Keratinocyte (primary cell): ENCODE measurements around the gene AGAP1. TPM values are rescaled to one million over a fixed set of nuclear protein-coding genes. Genes with fewer than 3 reads are reported as not detected.

Experiments
- DNase-seq: peaks from one replicate; pipeline ENCODE4 v3.0.0-alpha.2; 2011; ENCODE audit warnings: low read depth, missing footprints, low spot score
- FAIRE-seq: peaks from 2 replicates; lab custom pipeline; 2011; peaks lifted over from hg19 to GRCh38; lab: Jason Lieb, UNC
- H2AFZ ChIP-seq: 2 replicates; pipeline ENCODE4 v1.6.0; 2012; ENCODE audit warnings: low read length, control low read depth, inconsistent platforms; ENCODE audit not compliant: control insufficient read depth
- H3K27ac ChIP-seq: 2 replicates; pipeline ENCODE4 v1.5.1; 2011; ENCODE audit warnings: low read length; ENCODE audit not compliant: control insufficient read depth, insufficient read depth
- H3K27me3 ChIP-seq: 3 replicates; pipeline ENCODE4 v1.6.0; 2011; ENCODE audit warnings: low read length; ENCODE audit not compliant: control insufficient read depth, insufficient read depth; ENCODE audit errors: extremely low read depth
- H3K36me3 ChIP-seq, 2 experiments: 2 replicates in 1 of 2; 3 replicates in 1 of 2; pipeline ENCODE4 v1.5.1; 2011; ENCODE audit warnings: low read length in 2 of 2, mild to moderate bottlenecking in 1 of 2; ENCODE audit not compliant: control insufficient read depth in 2 of 2, insufficient read depth in 2 of 2; ENCODE audit errors: extremely low read depth in 1 of 2
- H3K4me1 ChIP-seq: 3 replicates; pipeline ENCODE4 v1.5.1; 2011; ENCODE audit warnings: low read length; ENCODE audit not compliant: control insufficient read depth, insufficient read depth; ENCODE audit errors: extremely low read depth
- H3K4me2 ChIP-seq: 3 replicates; pipeline ENCODE4 v1.6.0; 2011; ENCODE audit warnings: low read depth, low read length; ENCODE audit not compliant: control insufficient read depth, insufficient read depth; ENCODE audit errors: extremely low read depth
- H3K4me3 ChIP-seq, 3 experiments: fragments of 200-600 bp in 1 of 3; sonication (generic) in 1 of 3; 2 replicates in 2 of 3; 3 replicates in 1 of 3; pipeline ENCODE4 v1.5.1; 2011 to 2016; ENCODE audit warnings: low read length in 3 of 3, mild to moderate bottlenecking in 3 of 3, control low read depth in 2 of 3, inconsistent platforms in 1 of 3, low read depth in 1 of 3, mixed read lengths in 1 of 3, mixed run types in 1 of 3, moderate library complexity in 1 of 3; ENCODE audit not compliant: control insufficient read depth in 2 of 3, insufficient read depth in 2 of 3; ENCODE audit errors: extremely low read depth in 1 of 3
- H3K79me2 ChIP-seq: 2 replicates; pipeline ENCODE4 v1.6.0; 2012; ENCODE audit warnings: low read length; ENCODE audit not compliant: control insufficient read depth, insufficient read depth
- H3K9ac ChIP-seq: 3 replicates; pipeline ENCODE4 v1.6.0; 2011; ENCODE audit warnings: low read length; ENCODE audit not compliant: control insufficient read depth, insufficient read depth; ENCODE audit errors: extremely low read depth
- H3K9me1 ChIP-seq: 3 replicates; pipeline ENCODE4 v1.6.0; 2011; ENCODE audit warnings: low read length; ENCODE audit not compliant: control insufficient read depth, insufficient read depth; ENCODE audit errors: extremely low read depth
- H3K9me3 ChIP-seq: 2 replicates; pipeline ENCODE4 v1.5.1; 2012; ENCODE audit warnings: low read depth, low read length; ENCODE audit not compliant: control insufficient read depth
- H4K20me1 ChIP-seq: 3 replicates; pipeline ENCODE4 v1.6.0; 2011; ENCODE audit warnings: low read length; ENCODE audit not compliant: control insufficient read depth, insufficient read depth; ENCODE audit errors: extremely low read depth
- EZH2 ChIP-seq: IDR thresholded peaks from one replicate; pipeline ENCODE4 v1.6.1; 2012; ENCODE audit warnings: inconsistent platforms, mild to moderate bottlenecking, low read length, moderate library complexity
- dilution Hi-C: fragments of 300-500 bp; cut with MboI; formaldehyde crosslinking; loops from one replicate; pipeline ENCODE4 v1.7.0; 2020; ENCODE audit warnings: low sequenced_read_pairs; ENCODE audit not compliant: extremely low pct_ligation_motif_present
- polyA plus RNA-seq, 5 experiments: library from polyadenylated mRNA; depleted of rRNA in 3 of 5; stranded (reverse) in 3 of 5; stranded (forward) in 1 of 5; unstranded in 1 of 5; fragments of >200 nt; gene quantifications; 1 replicate in 1 of 5; 2 replicates in 3 of 5; 3 replicates in 1 of 5; pipeline versions ENCODE4 v1.2.1 to v1.2.3, GENCODE V29; 2011 to 2012; ENCODE audit warnings: missing spikeins in 2 of 5, low read depth in 1 of 5, low replicate concordance in 1 of 5
- TF ChIP-seq, protein P1 (sequence below), 3 experiments: IDR thresholded peaks in 1 of 3; conservative IDR thresholded peaks in 1 of 3; optimal IDR thresholded peaks in 1 of 3; 2 replicates in 2 of 3; 3 replicates in 1 of 3; pipeline versions ENCODE3 to v1.5.1; 2011; ENCODE audit warnings: low read length in 3 of 3, mild to moderate bottlenecking in 3 of 3, moderate library complexity in 2 of 3, control low read depth in 1 of 3, inconsistent platforms in 1 of 3; ENCODE audit not compliant: insufficient read depth in 2 of 3; ENCODE audit errors: extremely low read depth in 1 of 3

Gene AGAP1
- polyA plus RNA-seq, 1 donor (not counting 4 experiments of a cell fraction or from before 2014, with no cell fraction given): 12.6 TPM

DNA sequence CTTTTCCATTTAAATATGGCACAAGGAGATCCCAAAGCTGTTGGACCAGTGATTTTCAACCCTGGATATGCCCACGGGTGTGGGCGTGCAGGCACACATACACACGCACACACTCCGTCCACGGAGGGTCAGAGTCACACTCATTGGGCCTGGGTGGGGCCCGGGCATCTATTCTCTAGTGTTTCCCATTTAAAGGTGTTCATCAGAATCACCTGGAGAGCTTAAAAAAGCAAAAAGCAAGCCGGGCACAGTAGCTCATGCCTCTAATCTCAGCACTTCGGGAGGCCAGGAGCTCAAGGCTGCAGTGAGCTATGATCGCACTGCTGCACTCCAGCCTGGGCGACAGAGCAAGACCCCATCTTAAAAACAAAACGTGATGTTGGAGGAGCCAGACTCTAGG, 345.4 kb downstream of the AGAP1 start:
- Histone ChIP-seq H2AFZ (no peak overlapping the region), H3K9me3 (no peaks in the 10 kb centered on the region), H4K20me1 (no peaks in the 10 kb centered on the region), H3K79me2 (no peaks in the 10 kb centered on the region), H3K4me2 (no peak overlapping the region), H3K9ac (no peak overlapping the region), H3K4me3 (no peak overlapping the region), H3K36me3 (no peaks in the 10 kb centered on the region), H3K9me1 (no peaks in the 10 kb centered on the region), H3K27me3 (no peaks in the 10 kb centered on the region), H3K27ac (no peak overlapping the region), H3K4me1 (no peaks in the 10 kb centered on the region)
- FAIRE-seq (no peak), DNase-seq (no peak)
- TF ChIP-seq, protein P1, sequence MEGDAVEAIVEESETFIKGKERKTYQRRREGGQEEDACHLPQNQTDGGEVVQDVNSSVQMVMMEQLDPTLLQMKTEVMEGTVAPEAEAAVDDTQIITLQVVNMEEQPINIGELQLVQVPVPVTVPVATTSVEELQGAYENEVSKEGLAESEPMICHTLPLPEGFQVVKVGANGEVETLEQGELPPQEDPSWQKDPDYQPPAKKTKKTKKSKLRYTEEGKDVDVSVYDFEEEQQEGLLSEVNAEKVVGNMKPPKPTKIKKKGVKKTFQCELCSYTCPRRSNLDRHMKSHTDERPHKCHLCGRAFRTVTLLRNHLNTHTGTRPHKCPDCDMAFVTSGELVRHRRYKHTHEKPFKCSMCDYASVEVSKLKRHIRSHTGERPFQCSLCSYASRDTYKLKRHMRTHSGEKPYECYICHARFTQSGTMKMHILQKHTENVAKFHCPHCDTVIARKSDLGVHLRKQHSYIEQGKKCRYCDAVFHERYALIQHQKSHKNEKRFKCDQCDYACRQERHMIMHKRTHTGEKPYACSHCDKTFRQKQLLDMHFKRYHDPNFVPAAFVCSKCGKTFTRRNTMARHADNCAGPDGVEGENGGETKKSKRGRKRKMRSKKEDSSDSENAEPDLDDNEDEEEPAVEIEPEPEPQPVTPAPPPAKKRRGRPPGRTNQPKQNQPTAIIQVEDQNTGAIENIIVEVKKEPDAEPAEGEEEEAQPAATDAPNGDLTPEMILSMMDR (optimal IDR thresholded peaks at IDR 0.05 in 1 of 3, IDR thresholded peaks at IDR 0.05 in 1 of 3, conservative IDR thresholded peaks at IDR 0.05 in 1 of 3; ENCODE audit: extremely low read depth in 1 of 3, insufficient read depth in 2 of 3, low read length in 3 of 3): no peak
- no peak for TF ChIP-seq EZH2
- dilution Hi-C loops: no loop called here

DNA sequence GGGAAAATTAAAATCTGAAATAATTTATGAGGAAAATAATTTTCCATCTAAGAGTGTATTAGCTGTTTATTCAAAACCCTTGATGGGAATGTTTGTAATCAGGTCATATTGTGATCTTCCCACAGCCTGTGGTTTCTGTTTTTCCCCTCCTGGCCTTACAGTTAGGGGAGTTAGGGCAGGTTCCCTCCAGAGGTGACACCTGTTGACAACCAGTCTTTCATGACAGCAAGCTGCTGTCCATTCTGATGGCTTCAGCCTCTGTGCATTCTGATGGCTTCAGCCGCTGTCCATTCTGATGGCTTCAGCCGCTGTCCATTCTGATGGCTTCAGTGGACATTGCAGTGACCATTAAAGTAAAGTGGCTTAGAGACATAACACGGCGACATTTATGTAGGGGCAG, 346.1 kb downstream of the AGAP1 start:
- Histone ChIP-seq H3K4me3 (no peak overlapping the region), H3K27ac (no peak overlapping the region), H3K4me2 (no peak overlapping the region), H3K27me3 (no peaks in the 10 kb centered on the region), H3K9me1 (no peaks in the 10 kb centered on the region), H3K79me2 (no peaks in the 10 kb centered on the region), H3K36me3 (no peaks in the 10 kb centered on the region), H3K4me1 (no peaks in the 10 kb centered on the region), H3K9ac (no peak overlapping the region), H3K9me3 (no peaks in the 10 kb centered on the region), H4K20me1 (no peaks in the 10 kb centered on the region), H2AFZ (no peak overlapping the region)
- dilution Hi-C loops: no loop called here
- DNase-seq: no peak
- TF ChIP-seq, protein P1 (optimal IDR thresholded peaks at IDR 0.05 in 1 of 3, IDR thresholded peaks at IDR 0.05 in 1 of 3, conservative IDR thresholded peaks at IDR 0.05 in 1 of 3; ENCODE audit: extremely low read depth in 1 of 3, insufficient read depth in 2 of 3, low read length in 3 of 3): no peak
- TF ChIP-seq EZH2: no peak
- FAIRE-seq: no peak
